GM21576 (cell line): Measurements from ENCODE around the gene TRIML2.
"Not testable (repeated sequence)": the region's sequence is repeated elsewhere in the genome, so short reads cannot be mapped to it uniquely, and the experiment has no call there.

Source experiments
- ATAC-seq: cut with Tn5 transposase; IDR thresholded peaks from one replicate; pipeline ENCODE4 v1.9.1; 2021; ENCODE audit warnings: mild to moderate bottlenecking, moderate library complexity; ENCODE audit not compliant: unreplicated experiment

The TRIML2 gene

DNA sequence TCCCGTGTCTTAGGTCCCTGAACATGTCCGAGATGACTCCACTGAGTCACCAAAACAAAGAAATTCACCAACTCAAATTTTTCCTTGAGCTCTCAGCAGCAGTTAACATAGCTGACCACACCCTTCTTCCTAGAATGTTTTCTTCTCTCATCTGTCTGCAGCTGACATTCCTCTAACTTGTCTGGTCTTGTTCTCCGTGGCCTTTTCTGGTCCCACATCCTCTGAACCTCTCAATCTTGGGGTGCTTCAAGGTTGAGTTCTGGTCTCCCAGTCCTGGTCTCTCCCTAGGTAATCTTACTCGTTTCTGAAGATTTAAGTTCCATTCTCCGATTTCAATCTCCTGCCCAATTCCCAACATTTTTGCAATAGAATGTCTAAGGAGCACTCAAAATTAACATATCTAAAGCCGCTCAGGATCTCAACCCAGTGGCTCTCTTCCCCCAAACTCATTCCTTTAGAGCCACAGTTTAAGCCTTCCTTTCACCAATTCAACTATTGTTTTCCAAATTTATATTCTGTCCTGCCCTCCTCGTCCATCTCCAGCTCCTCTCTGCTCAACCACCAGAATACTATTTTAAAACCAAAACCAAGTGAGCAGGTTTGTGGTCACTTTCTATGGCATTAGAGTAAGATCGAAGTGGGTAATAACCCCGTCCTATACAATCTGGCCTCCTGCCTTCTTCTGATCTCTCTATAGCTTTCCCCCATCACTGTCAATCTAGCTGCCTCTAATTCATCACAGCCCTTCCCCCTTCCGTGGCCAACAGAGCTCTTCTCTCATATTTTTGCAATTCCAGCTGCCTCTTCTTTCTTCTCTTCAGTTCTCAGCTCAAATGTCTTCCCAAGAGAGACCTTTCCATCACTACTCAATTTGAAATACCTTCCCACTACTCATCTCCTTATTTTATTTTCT is 1.2 kb downstream of the TRIML2 start:
- no peak for ATAC-seq

DNA sequence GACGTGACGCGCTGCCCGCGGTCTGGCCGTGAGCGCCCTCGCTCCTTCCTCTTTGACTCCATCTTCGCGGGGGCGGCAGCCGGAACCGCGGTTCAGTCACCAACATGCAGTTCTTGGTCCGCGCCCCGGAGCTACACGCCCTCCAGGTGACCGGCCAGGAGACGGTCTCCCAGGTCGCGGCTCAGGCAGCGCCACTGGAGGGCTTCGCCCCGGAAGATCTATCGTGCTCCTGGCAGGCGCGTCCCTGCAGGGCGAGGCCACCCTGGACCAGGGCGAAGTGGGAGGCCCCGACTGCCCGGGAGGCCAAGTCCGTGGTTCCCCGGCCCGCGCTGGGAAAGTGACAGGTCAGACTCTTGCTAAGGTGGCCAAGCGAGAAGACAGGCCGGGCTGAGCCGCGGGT is 2.9 kb downstream of the TRIML2 start:
- no peak for ATAC-seq

GRCh38 chr4:188092824-188093223 is 16.6 kb downstream of the TRIML2 start:
- no peak for ATAC-seq

GRCh38 chr4:188086858-188087257 is 22.5 kb downstream of the TRIML2 start:
- no peak for ATAC-seq

GRCh38 chr4:188082796-188083195 is 26.6 kb downstream of the TRIML2 start:
- no peak for ATAC-seq

- ATAC-seq = no peak
Measured at GRCh38 chr4:188078116-188078515, 31.3 kb downstream of the TRIML2 start.

GRCh38 chr4:188076169-188076568 is 33.2 kb downstream of the TRIML2 start:
- no peak for ATAC-seq

DNA sequence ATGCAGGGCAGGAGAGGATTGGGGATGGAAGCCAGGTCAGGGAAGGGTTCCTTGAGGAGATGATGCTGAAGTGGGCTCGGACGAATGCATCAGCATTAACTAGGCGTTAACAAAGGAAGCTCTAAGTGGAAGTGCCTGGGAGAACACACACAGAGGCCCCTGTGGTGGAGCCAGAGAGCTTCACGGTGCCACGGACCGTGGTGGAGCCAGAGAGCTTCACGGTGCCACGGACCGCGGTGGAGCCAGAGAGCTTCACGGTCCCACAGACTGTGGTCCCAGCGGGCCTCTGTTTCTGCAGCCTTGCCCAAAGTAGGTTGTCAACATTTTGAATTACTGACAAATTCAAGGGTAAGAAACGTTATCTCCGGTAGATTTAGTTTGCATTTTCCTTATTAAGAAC is 48.3 kb downstream of the TRIML2 start:
- ATAC-seq = no peak

DNA sequence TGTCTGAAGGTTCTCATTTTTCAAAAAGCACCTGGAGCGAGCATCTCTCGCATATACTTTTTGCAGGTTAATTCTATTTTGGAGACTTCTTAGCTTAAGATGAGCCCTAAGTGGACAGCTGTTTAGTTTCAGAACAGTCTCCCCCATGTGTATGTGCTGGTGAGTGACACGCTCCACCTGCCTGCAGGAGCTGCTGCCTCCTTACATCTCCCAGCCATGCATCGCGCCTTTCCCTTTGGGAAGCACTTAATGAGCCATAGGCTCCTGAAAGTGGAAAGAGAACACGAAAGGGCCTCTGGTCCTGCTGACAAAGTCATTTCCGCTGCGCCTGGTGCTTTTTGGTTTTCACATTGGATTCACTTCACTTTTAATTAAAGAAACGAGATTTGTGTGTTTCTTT is 56.1 kb downstream of the TRIML2 start:
- no peak for ATAC-seq

DNA sequence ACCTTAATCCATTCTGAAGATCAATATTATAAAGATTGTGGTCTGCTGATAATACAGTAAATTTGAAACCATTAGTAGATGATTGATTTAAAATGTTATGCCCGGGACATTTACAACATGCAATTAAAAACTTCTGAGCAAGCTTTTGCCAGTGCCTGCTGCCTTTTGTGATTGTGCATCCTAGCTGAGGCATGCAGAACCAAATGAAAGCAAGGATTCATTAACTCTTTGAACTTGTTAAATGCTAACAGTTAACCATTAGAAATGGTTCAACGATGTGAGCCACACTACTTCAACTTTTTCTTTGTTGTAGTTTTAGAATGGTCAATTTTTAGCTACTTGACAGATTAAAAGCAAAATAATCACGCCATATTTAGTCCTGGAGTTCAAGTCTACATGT is 62.7 kb downstream of the TRIML2 start:
- ATAC-seq = no peak

DNA sequence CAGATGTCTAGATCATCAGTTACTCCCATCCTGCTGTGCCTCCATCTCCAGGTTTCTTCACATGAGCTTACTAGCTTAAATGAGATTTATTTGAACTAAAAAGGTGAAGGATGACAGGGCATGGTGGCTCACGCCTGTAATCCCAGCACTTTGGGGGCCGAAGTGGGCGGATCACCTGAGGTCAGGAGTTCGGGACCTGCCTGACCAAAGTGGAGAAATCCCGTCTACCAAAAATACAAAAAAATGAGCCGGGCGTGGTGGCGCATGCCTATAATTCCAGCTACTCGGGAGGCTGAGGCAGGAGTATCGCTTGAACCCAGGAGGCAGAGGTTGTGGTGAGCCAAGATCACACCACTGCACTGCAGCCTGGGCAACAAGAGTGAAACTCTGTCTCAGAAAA is 63.9 kb downstream of the TRIML2 start:
- not testable (repeated sequence) for ATAC-seq

- no peak for ATAC-seq
Measured at GRCh38 chr4:188043154-188043553, 66.2 kb downstream of the TRIML2 start.

DNA sequence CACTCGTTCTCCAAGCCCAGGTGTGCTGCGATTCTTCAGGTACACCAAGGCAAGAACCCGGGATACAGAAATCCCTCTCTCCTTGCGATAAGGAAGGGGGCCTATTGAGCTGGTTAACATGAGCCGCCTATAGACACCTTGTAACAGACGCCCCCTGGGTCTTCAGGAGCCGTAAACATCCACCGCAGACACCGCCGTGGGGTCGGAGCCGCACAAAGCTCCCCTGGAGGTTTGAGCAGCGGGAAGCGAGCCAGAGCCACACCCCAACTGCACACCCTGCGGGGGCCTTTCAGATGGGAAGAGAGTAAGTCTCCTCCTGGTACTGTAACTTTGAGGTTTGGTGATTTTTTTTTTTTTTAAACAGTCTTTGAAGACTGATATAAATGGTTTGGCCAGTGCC is 67.2 kb downstream of the TRIML2 start:
- no peak for ATAC-seq

GRCh38 chr4:188041721-188042120 is 67.7 kb downstream of the TRIML2 start:
- no peak for ATAC-seq
